WTC11 (cell line): ENCODE data around the gene GAB4. TPM values are rescaled to one million over a fixed set of nuclear protein-coding genes. Genes with fewer than 3 reads are reported as not detected.

Source experiments
- ATAC-seq: fragments of 200-7000 bp; cut with Tn5 transposase; 2 replicates; pipeline ENCODE4 v1.10.0; 2021; ENCODE audit warnings: mild to moderate bottlenecking, moderate library complexity
- CTCF ChIA-PET: fragments of 300-600 bp; sonication (Branson Sonifier 250); formaldehyde crosslinking; loops from one replicate; lab custom pipeline; 2021; ENCODE audit warnings: antibody characterized with exemption; lab: Charles Lee
- POLR2A ChIA-PET: fragments of 350-600 bp; sonication (Branson Sonifier 250); formaldehyde crosslinking; loops from one replicate; lab custom pipeline; 2021; ENCODE audit warnings: antibody characterized with exemption; lab: Charles Lee
- DNase-seq: peaks from one replicate; pipeline ENCODE4 v3.0.0; 2021; ENCODE audit warnings: low spot score
- H3K27ac Mint-ChIP-seq: 2 replicates; pipeline ENCODE4 v1.8.0; 2021; ENCODE audit warnings: mixed read lengths
- H3K27me3 Mint-ChIP-seq: 2 replicates; pipeline ENCODE4 v1.8.0; 2021; ENCODE audit warnings: low read depth, mild to moderate bottlenecking, moderate library complexity, mixed read lengths
- H3K36me3 Mint-ChIP-seq: 2 replicates; pipeline ENCODE4 v1.8.0; 2021; ENCODE audit warnings: mixed read lengths
- H3K4me1 Mint-ChIP-seq: 2 replicates; pipeline ENCODE4 v1.8.0; 2022; ENCODE audit warnings: mixed read lengths
- H3K4me3 Mint-ChIP-seq: 2 replicates; pipeline ENCODE4 v1.8.0; 2021; ENCODE audit warnings: mild to moderate bottlenecking, moderate library complexity, mixed read lengths
- H3K9me3 Mint-ChIP-seq: 2 replicates; pipeline ENCODE4 v1.8.0; 2021; ENCODE audit warnings: mixed read lengths
- ATF1 ChIP-seq: sonication (generic); formaldehyde crosslinking; IDR thresholded peaks from 2 replicates; pipeline ENCODE4 v1.8.1; 2023; ENCODE audit warnings: mild to moderate bottlenecking, moderate library complexity, missing genetic modification reagents
- FOXK1 ChIP-seq: sonication (generic); formaldehyde crosslinking; IDR thresholded peaks from 2 replicates; pipeline ENCODE4 v1.8.0; 2022; ENCODE audit warnings: mild to moderate bottlenecking, moderate library complexity, missing genetic modification reagents
- GABPB1 ChIP-seq: sonication (generic); formaldehyde crosslinking; IDR thresholded peaks from 2 replicates; pipeline ENCODE4 v1.8.1; 2023; ENCODE audit warnings: mild to moderate bottlenecking, missing genetic modification reagents
- JUN ChIP-seq: sonication (generic); formaldehyde crosslinking; IDR thresholded peaks from 2 replicates; pipeline ENCODE4 v1.8.0; 2023; ENCODE audit warnings: mild to moderate bottlenecking, missing genetic modification reagents
- RELA ChIP-seq: sonication (generic); formaldehyde crosslinking; IDR thresholded peaks from 2 replicates; pipeline ENCODE4 v1.8.1; 2022; ENCODE audit warnings: missing genetic modification reagents, mild to moderate bottlenecking, borderline replicate concordance
- ZNF263 ChIP-seq: sonication (generic); formaldehyde crosslinking; IDR thresholded peaks from 2 replicates; pipeline ENCODE4 v1.8.1; 2022; ENCODE audit warnings: low read depth, mild to moderate bottlenecking, moderate library complexity, missing genetic modification reagents
- ZNF423 ChIP-seq: fragments of 250-450 bp; sonication (Bioruptor Pico); IDR thresholded peaks from 2 replicates; pipeline ENCODE4 v2.1.2; 2022; ENCODE audit warnings: mild to moderate bottlenecking, moderate library complexity
- total RNA-seq: library from RNA; stranded (reverse); gene quantifications from 3 replicates; pipeline ENCODE4 v1.2.3, GENCODE V29; 2021
- TF ChIP-seq, protein P1 (sequence below): sonication (generic); formaldehyde crosslinking; IDR thresholded peaks from 2 replicates; pipeline ENCODE4 v1.8.0; 2023; ENCODE audit warnings: missing genetic modification reagents, mild to moderate bottlenecking, borderline replicate concordance
- TF ChIP-seq, protein P2 (sequence below): fragments of 250-450 bp; sonication (Bioruptor Pico); IDR thresholded peaks from 2 replicates; pipeline ENCODE4 v1.9.0; 2021; ENCODE audit warnings: mild to moderate bottlenecking, borderline replicate concordance
- TF ChIP-seq, protein P3 (sequence below): sonication (generic); formaldehyde crosslinking; IDR thresholded peaks from 2 replicates; pipeline ENCODE4 v1.8.0; 2023; ENCODE audit warnings: mild to moderate bottlenecking, missing genetic modification reagents
- TF ChIP-seq, protein P4 (sequence below): fragments of 250-450 bp; sonication (Bioruptor Pico); IDR thresholded peaks from 2 replicates; pipeline ENCODE4 v2.1.2; 2022; ENCODE audit warnings: mild to moderate bottlenecking, moderate library complexity
- TF ChIP-seq, protein P5 (sequence below): sonication (generic); formaldehyde crosslinking; IDR thresholded peaks from 2 replicates; pipeline ENCODE4 v1.8.1; 2023; ENCODE audit warnings: mild to moderate bottlenecking, missing genetic modification reagents
- TF ChIP-seq, protein P6 (sequence below): sonication (generic); formaldehyde crosslinking; IDR thresholded peaks from 2 replicates; pipeline ENCODE4 v1.8.1; 2023; ENCODE audit warnings: mild to moderate bottlenecking, missing genetic modification reagents, moderate library complexity

Gene GAB4
- total RNA-seq, 1 experiment from 2014 or later = 0.09 TPM

DNA sequence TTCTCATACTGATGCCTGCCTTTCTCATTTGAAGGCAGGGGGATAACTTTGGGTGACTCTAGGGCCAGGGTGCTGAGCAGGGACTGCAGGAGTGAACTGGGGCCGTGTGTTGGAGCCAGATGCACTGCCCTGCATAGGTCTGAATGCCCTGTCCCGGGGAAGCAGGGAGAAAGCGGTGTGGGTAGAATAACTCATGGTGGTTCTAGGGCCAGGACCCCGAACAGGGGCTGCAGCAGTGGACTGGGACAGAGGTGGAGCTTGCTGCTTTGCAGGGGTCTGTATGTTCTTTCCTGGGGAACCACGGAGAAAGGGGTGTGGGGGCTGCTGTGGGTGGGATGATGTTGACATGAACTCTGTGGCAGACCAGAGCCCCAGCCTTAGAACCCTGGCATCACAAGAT lies 52.9 kb downstream of the GAB4 start (continued):
- TF ChIP-seq, protein P1, sequence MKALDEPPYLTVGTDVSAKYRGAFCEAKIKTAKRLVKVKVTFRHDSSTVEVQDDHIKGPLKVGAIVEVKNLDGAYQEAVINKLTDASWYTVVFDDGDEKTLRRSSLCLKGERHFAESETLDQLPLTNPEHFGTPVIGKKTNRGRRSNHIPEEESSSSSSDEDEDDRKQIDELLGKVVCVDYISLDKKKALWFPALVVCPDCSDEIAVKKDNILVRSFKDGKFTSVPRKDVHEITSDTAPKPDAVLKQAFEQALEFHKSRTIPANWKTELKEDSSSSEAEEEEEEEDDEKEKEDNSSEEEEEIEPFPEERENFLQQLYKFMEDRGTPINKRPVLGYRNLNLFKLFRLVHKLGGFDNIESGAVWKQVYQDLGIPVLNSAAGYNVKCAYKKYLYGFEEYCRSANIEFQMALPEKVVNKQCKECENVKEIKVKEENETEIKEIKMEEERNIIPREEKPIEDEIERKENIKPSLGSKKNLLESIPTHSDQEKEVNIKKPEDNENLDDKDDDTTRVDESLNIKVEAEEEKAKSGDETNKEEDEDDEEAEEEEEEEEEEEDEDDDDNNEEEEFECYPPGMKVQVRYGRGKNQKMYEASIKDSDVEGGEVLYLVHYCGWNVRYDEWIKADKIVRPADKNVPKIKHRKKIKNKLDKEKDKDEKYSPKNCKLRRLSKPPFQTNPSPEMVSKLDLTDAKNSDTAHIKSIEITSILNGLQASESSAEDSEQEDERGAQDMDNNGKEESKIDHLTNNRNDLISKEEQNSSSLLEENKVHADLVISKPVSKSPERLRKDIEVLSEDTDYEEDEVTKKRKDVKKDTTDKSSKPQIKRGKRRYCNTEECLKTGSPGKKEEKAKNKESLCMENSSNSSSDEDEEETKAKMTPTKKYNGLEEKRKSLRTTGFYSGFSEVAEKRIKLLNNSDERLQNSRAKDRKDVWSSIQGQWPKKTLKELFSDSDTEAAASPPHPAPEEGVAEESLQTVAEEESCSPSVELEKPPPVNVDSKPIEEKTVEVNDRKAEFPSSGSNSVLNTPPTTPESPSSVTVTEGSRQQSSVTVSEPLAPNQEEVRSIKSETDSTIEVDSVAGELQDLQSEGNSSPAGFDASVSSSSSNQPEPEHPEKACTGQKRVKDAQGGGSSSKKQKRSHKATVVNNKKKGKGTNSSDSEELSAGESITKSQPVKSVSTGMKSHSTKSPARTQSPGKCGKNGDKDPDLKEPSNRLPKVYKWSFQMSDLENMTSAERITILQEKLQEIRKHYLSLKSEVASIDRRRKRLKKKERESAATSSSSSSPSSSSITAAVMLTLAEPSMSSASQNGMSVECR = no peak
- TF ChIP-seq JUN (CRISPR knock-in tag) = no peak
- no peak for TF ChIP-seq ATF1 (CRISPR knock-in tag)

DNA sequence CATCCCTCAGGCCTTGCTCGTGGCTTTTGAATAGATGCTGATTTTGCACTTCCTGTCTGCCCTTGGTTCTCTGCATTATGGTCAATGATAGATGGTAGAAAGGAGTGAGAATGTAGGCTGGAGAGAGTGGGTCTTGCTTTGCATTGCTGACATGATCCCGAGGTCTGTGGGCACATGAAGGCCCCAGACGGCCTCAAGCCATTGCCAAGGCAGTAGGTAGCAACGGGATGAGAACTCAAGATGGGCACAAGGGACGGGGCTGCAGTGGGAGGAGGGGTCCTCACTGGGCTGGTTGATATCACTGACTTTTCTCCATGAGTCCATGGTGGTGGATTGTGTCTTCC lies 54.0 kb downstream of the GAB4 start:
- no peak overlapping the region for H3K27ac Mint-ChIP-seq
- no peak for ATAC-seq

DNA sequence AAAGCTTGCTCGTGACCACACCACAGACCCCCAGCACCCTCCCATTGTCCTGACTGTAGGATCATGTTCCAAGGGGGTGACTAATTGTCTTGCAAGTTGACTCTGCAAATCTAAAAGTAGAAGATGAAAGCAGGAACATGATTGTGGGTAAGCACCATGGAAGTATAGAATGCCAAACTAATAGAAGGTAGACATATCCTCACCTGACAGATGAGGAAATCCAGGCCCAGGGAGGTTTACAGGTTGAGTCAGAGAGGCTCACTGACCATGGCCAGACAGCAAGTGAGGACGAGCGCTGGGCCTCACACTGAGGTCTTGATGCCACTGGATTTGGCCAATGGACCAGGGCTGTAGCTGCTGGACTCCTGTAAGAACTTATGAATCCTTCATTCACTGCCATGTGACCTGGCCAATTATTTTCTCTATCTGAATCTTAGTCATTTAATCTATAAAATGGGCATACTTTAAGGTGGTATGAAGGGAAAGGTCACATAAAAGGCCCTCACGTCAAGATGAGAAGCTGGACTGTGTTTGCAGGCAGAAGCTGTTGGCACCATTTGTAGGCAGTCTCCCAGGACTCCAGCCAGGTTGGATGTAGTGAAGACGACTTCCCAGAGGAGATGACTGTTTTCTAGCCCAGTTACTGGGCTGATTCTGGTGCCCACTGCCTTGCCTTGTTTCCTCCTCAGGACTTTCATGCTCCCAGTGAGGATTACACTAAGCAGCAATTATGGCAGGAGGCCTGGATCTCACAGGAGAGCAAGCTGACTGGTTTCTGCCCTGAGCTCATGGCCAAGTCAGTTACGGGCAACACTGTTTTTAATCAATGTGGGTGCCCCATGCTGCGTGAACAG lies 54.6 kb downstream of the GAB4 start:
- ATAC-seq = no peak
- H3K4me3 Mint-ChIP-seq = no peak overlapping the region
- H3K36me3 Mint-ChIP-seq = peaks cover 20% of the 10 kb centered on the region
- no peaks in the 10 kb centered on the region for H3K4me1 Mint-ChIP-seq
- TF ChIP-seq RELA (CRISPR knock-in tag) (no peak), FOXK1 (CRISPR knock-in tag) (no peak), ZNF423 (CRISPR knock-in tag) (no peak)
- TF ChIP-seq, protein P2, sequence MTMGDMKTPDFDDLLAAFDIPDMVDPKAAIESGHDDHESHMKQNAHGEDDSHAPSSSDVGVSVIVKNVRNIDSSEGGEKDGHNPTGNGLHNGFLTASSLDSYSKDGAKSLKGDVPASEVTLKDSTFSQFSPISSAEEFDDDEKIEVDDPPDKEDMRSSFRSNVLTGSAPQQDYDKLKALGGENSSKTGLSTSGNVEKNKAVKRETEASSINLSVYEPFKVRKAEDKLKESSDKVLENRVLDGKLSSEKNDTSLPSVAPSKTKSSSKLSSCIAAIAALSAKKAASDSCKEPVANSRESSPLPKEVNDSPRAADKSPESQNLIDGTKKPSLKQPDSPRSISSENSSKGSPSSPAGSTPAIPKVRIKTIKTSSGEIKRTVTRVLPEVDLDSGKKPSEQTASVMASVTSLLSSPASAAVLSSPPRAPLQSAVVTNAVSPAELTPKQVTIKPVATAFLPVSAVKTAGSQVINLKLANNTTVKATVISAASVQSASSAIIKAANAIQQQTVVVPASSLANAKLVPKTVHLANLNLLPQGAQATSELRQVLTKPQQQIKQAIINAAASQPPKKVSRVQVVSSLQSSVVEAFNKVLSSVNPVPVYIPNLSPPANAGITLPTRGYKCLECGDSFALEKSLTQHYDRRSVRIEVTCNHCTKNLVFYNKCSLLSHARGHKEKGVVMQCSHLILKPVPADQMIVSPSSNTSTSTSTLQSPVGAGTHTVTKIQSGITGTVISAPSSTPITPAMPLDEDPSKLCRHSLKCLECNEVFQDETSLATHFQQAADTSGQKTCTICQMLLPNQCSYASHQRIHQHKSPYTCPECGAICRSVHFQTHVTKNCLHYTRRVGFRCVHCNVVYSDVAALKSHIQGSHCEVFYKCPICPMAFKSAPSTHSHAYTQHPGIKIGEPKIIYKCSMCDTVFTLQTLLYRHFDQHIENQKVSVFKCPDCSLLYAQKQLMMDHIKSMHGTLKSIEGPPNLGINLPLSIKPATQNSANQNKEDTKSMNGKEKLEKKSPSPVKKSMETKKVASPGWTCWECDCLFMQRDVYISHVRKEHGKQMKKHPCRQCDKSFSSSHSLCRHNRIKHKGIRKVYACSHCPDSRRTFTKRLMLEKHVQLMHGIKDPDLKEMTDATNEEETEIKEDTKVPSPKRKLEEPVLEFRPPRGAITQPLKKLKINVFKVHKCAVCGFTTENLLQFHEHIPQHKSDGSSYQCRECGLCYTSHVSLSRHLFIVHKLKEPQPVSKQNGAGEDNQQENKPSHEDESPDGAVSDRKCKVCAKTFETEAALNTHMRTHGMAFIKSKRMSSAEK (CRISPR knock-in tag) = no peak
- TF ChIP-seq, protein P3, sequence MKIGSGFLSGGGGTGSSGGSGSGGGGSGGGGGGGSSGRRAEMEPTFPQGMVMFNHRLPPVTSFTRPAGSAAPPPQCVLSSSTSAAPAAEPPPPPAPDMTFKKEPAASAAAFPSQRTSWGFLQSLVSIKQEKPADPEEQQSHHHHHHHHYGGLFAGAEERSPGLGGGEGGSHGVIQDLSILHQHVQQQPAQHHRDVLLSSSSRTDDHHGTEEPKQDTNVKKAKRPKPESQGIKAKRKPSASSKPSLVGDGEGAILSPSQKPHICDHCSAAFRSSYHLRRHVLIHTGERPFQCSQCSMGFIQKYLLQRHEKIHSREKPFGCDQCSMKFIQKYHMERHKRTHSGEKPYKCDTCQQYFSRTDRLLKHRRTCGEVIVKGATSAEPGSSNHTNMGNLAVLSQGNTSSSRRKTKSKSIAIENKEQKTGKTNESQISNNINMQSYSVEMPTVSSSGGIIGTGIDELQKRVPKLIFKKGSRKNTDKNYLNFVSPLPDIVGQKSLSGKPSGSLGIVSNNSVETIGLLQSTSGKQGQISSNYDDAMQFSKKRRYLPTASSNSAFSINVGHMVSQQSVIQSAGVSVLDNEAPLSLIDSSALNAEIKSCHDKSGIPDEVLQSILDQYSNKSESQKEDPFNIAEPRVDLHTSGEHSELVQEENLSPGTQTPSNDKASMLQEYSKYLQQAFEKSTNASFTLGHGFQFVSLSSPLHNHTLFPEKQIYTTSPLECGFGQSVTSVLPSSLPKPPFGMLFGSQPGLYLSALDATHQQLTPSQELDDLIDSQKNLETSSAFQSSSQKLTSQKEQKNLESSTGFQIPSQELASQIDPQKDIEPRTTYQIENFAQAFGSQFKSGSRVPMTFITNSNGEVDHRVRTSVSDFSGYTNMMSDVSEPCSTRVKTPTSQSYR (CRISPR knock-in tag) = no peak
- TF ChIP-seq, protein P4, sequence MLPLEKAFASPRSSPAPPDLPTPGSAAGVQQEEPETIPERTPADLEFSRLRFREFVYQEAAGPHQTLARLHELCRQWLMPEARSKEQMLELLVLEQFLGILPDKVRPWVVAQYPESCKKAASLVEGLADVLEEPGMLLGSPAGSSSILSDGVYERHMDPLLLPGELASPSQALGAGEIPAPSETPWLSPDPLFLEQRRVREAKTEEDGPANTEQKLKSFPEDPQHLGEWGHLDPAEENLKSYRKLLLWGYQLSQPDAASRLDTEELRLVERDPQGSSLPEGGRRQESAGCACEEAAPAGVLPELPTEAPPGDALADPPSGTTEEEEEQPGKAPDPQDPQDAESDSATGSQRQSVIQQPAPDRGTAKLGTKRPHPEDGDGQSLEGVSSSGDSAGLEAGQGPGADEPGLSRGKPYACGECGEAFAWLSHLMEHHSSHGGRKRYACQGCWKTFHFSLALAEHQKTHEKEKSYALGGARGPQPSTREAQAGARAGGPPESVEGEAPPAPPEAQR (CRISPR knock-in tag) = no peak
- TF ChIP-seq, protein P5, sequence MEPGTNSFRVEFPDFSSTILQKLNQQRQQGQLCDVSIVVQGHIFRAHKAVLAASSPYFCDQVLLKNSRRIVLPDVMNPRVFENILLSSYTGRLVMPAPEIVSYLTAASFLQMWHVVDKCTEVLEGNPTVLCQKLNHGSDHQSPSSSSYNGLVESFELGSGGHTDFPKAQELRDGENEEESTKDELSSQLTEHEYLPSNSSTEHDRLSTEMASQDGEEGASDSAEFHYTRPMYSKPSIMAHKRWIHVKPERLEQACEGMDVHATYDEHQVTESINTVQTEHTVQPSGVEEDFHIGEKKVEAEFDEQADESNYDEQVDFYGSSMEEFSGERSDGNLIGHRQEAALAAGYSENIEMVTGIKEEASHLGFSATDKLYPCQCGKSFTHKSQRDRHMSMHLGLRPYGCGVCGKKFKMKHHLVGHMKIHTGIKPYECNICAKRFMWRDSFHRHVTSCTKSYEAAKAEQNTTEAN = no peak
- CTCF ChIA-PET = no interaction called here
- no peak for DNase-seq
- no peak overlapping the region for H3K27ac Mint-ChIP-seq
- POLR2A ChIA-PET = no interaction called here
- H3K9me3 Mint-ChIP-seq = peaks cover 83% of the 10 kb centered on the region
- H3K27me3 Mint-ChIP-seq = peaks cover 4% of the 10 kb centered on the region; the same call in 1 of the 2 replicates

More for the DNA sequence above, 54.0 kb downstream of the GAB4 start:
- Mint-ChIP-seq H3K36me3 (peaks cover 22% of the 10 kb centered on the region), H3K4me1 (no peaks in the 10 kb centered on the region), H3K27me3 (peaks cover 4% of the 10 kb centered on the region; the same call in 1 of the 2 replicates), H3K9me3 (peaks cover 81% of the 10 kb centered on the region), H3K4me3 (no peak overlapping the region)
- ChIA-PET CTCF (no interaction called here), POLR2A (no interaction called here)
- no peak for DNase-seq
- TF ChIP-seq GABPB1 (no peak), ZNF263 (CRISPR knock-in tag) (no peak)
- TF ChIP-seq, protein P6, sequence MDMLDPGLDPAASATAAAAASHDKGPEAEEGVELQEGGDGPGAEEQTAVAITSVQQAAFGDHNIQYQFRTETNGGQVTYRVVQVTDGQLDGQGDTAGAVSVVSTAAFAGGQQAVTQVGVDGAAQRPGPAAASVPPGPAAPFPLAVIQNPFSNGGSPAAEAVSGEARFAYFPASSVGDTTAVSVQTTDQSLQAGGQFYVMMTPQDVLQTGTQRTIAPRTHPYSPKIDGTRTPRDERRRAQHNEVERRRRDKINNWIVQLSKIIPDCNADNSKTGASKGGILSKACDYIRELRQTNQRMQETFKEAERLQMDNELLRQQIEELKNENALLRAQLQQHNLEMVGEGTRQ (CRISPR knock-in tag) = no peak
